HG02840 (cell line): ENCODE results near the gene CALD1.
A peak's percentile ranks its signal among the peaks of the same experiment; 100 is the strongest.

ENCODE experiments used
- ATAC-seq: cut with Tn5 transposase; IDR thresholded peaks from one replicate; pipeline ENCODE4 v1.9.1; 2021; ENCODE audit warnings: mild to moderate bottlenecking, moderate library complexity, moderate number of reproducible peaks; ENCODE audit not compliant: unreplicated experiment, low FRiP score

The CALD1 gene, protein sequence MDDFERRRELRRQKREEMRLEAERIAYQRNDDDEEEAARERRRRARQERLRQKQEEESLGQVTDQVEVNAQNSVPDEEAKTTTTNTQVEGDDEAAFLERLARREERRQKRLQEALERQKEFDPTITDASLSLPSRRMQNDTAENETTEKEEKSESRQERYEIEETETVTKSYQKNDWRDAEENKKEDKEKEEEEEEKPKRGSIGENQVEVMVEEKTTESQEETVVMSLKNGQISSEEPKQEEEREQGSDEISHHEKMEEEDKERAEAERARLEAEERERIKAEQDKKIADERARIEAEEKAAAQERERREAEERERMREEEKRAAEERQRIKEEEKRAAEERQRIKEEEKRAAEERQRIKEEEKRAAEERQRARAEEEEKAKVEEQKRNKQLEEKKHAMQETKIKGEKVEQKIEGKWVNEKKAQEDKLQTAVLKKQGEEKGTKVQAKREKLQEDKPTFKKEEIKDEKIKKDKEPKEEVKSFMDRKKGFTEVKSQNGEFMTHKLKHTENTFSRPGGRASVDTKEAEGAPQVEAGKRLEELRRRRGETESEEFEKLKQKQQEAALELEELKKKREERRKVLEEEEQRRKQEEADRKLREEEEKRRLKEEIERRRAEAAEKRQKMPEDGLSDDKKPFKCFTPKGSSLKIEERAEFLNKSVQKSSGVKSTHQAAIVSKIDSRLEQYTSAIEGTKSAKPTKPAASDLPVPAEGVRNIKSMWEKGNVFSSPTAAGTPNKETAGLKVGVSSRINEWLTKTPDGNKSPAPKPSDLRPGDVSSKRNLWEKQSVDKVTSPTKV

GRCh38 chr7:134778941-134779740 lies at the start of gene CALD1:
Gene CALD1 (plus strand): TSS chr7:134779634. CDS start chr7:134867734, 88,100 bp downstream.
- no peak for ATAC-seq

- no peak for ATAC-seq
Measured at GRCh38 chr7:134729895-134730294, 49.5 kb upstream of the CALD1 start.

GRCh38 chr7:134730411-134730829 lies 49.0 kb upstream of the CALD1 start:
- no peak for ATAC-seq

DNA sequence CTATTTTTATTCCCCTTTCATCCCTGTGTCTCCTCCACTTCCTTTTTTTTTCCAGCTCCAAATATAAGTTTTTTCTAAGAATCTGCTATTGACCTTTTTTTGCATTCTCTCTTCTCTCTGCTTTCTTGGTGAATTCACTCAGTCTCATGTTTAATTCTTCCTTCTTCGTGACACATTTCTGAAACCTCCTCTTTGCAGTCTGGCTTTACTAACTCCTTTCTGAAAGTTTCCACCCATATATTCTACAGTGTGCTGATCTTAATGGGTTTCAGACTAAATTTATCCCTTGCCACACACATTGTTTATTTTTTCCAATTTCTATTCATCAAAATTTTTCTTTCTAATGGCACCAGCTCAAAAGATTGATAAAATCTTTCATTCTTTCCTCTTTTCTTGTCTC lies 47.8 kb upstream of the CALD1 start:
- ATAC-seq: no peak

DNA sequence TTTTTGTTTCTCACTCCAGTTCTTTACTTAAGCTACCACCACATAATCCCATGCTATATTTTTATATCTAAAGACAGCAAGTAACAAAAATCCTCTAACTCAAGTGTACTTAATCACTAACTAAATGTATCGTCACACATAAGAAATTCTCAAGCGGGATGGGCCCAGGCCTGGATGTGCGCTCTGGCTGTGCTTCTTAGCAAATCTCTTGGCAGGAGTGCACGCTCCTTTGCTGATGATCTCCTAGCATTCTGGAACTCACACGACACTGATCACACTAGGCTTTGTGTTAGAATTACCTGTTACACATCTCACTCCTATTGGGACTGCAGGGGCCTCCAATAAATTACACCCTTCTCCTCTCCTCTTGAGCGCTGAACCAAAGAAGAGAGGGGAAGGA lies 46.7 kb upstream of the CALD1 start:
- no peak for ATAC-seq

GRCh38 chr7:134736381-134736780 lies 43.1 kb upstream of the CALD1 start:
- no peak for ATAC-seq

- ATAC-seq: no peak
Measured at GRCh38 chr7:134737566-134738345, 41.7 kb upstream of the CALD1 start.

GRCh38 chr7:134739362-134739761 lies 40.1 kb upstream of the CALD1 start:
- ATAC-seq: no peak

- no peak for ATAC-seq
Measured at GRCh38 chr7:134740376-134740775, 39.1 kb upstream of the CALD1 start.

DNA sequence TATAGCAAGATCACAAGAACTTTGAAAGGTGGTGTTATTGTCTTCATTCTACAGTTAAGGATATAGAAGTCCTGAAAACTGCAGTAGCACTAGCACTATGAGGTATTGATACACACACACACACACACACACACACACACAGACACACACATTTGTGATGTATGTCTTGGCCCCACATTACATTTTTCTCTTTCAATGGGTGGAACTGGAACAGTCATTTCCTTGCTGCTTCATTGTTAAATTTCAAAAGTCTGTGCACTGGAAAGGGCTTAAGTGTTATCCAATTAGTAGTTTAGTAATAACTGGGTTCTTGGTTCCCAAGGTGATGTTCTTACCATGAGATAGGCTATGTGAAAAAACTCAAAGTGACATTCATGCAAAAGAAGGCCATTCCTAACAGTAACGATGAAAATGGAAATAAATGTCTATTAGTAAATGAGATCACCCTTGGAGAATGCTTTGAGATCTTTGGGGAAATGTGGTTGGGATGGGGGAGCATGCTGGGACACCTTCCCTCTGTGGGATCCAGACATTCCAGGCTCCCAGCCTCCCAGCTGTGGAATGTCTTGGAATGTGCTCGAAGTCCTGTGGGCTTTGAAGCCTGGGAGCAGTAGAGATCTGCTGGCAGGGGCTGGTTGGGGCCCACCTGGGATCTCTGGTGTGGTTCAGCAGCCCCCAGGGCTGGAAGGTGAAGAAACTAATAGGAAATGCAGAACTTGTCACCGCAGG lies 37.4 kb upstream of the CALD1 start:
- no peak for ATAC-seq

DNA sequence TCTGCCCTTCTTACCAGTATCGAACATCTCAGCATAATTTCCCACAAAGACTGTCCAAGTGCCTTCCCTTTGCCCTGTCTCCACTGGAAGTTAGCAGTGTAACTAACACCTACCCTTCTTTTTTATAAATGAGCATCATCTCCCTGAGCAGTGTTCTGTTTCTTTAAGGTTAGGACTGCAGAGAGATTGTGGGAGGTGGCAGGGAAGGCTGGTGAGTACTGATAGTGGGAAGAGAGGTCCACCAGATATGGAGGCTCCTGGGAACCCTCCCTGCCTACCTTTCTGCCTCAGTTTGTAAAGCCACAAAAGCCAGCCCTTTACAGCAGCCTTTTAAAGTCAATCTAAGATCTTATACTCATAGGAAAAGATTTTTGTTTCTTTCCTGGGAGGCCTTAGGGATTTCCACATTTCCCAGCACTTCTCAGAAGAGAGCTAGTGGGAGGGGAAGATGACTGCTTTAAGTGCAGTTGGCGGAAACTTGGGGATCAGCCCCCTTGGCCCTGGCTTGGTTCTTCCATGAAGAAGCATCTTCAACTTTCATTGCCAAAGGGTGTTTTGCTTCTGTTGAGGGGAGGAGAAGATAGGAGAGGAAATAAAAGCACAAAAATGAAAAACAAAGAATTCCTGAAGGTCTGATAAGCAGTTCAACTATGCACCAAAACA lies 36.6 kb upstream of the CALD1 start:
- ATAC-seq: no peak

DNA sequence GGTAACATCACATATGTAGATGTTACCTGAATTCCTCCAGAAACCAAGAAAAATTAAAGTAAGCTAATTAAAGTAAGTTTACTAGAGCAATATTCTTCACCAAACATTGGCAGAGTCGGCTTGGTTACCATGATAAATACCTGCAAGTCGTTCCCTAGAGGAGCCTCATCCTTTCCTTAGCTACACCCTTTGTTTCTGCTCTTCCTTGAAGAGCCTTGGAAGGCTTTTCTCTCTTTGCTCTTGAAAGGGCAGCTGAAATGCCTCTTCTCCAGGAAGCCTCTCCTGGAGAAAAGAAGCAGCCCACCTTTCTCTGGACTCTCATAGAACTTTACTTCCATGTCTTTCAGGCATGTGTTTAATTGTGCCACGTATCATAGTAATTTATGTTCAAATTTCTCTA lies 34.9 kb upstream of the CALD1 start:
- ATAC-seq: no peak

GRCh38 chr7:134747326-134747725 lies 32.1 kb upstream of the CALD1 start:
- no peak for ATAC-seq

DNA sequence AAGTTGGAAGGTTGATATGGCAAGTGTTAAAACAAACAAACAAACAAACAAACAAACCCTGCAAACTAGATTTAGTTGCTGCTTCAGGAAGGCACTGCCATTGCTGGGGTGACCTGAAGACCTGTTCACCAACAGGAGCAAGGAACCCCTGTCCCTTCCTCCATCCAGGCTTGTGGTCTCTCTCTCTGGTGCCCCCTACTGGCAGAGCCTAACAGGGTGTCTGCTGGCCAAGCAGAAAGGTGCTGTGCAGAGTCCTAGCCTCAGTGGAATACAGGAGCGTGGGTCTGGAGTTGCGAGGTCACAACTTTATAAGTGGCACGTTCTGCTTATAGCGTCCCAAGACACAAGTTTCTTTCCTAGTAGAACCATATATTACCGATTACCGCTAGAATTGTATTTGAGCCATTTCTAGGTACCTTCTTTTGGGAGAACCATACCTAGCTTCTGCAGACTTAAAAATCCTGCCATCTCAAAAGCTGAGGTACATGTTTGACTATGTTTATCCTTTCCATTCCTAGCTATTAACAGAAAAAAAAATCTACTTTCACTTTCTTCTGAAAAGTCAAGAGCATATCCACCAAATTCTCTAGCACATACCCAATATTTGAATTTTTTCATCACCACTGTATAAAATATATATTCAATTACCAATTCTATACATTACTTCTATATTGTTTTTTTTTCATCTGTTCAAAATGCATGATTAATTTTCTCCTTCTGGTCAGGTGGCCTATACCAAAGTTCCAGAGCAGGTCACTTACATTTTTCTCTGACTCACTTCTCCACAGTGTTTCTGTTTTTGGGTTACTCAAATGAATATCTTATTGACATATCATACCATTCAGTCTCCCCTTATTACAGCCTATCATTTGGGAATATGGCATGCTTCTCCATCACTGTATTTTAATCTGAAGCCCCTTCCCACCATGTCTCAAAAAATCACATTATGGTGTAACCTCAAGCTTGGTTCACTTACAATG lies 29.1 kb upstream of the CALD1 start:
- peak; percentile 54 for ATAC-seq

DNA sequence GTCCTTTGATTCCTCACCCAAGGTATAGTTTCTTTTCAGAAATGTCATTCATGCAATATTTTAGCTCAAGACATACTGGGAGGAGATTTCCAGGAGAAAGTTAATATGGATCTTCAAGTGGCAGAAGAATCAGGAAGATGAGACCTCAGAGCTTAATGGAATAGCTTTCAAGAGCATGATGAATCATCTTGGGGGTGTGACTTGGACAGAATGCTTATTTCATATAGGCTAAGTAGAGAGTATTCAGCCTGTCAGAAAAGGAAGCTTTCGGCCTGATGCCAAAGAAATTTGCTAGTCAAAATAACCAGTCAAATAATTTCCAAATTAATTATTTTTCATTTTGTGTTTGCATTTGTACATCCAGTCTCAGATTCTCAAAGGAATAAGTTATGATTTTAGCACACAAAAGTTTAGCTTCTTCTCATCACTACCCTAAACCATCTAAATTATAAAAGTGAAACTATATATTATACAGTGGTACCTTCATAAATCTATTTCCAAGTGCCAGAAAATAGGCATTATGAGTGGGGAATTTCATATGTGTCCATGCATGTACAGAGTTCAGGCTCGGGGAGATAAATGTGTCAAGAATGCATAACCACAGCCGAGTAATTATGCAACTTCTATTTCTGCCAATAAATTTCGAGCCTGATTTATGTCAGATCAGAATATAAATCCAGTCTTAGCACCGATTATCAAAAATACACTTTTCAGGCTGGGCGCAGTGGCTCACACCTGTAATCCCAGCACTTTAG lies 27.3 kb upstream of the CALD1 start:
- no peak for ATAC-seq

- no peak for ATAC-seq
Measured at GRCh38 chr7:134755422-134756022, 23.9 kb upstream of the CALD1 start.

DNA sequence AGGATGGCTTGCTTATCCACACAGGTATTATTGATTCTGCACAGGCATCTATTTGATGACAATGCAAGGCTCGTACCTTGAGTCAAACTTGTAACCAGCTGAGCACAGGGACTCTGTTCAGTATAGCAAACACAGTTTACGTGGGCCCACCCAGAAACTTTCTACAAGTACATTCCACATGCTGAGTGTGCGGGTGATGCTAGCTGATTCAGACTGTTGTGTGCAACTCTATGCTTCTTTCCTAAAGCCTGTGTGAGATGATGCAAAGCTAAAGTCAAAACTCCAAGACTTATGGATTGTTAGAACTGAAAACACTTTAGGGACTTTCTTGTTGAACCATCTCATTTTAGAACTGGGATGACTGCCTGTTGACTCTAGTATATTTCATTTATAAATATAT lies 21.5 kb upstream of the CALD1 start:
- no peak for ATAC-seq
